22Rv1 (cell line): Measurements from ENCODE around the gene KBTBD12.

Source experiments
- H3K27ac ChIP-seq: fragments of 450-650 bp; 2 replicates; pipeline ENCODE4 v1.5.1; 2017
- CTCF ChIP-seq: fragments of 450-650 bp; IDR thresholded peaks from 2 replicates; pipeline ENCODE4 v1.5.1; 2017; ENCODE audit warnings: mild to moderate bottlenecking
- ZFX ChIP-seq: fragments of 450-650 bp; IDR thresholded peaks from 2 replicates; pipeline ENCODE4 v1.6.1; 2017; ENCODE audit warnings: antibody characterized with exemption, borderline replicate concordance

The KBTBD12 gene

GRCh38 chr3:127987309-127987995, 72.4 kb downstream of the KBTBD12 start:
- TF ChIP-seq ZFX (no peak), CTCF (no peak)
- H3K27ac ChIP-seq = no peak overlapping the region

GRCh38 chr3:127988770-127989557, 73.9 kb downstream of the KBTBD12 start:
- no peak overlapping the region for H3K27ac ChIP-seq

GRCh38 chr3:127990051-127990450, 75.0 kb downstream of the KBTBD12 start:
- H3K27ac ChIP-seq = no peak overlapping the region
- TF ChIP-seq ZFX (no peak), CTCF (no peak)

More at GRCh38 chr3:127988770-127989557, 73.9 kb downstream of the KBTBD12 start:
- TF ChIP-seq ZFX (no peak), CTCF (no peak)

GRCh38 chr3:127990461-127990860, 75.4 kb downstream of the KBTBD12 start:
- no peak overlapping the region for H3K27ac ChIP-seq
- TF ChIP-seq ZFX (no peak), CTCF (no peak)

- TF ChIP-seq ZFX (no peak), CTCF (no peak)
- H3K27ac ChIP-seq = no peak overlapping the region
These were observed 76.2 kb downstream of the KBTBD12 start for GRCh38 chr3:127991251-127991650.

GRCh38 chr3:127991681-127992080, 76.6 kb downstream of the KBTBD12 start:
- no peak overlapping the region for H3K27ac ChIP-seq
- no peak for TF ChIP-seq ZFX
- TF ChIP-seq CTCF = no peak

GRCh38 chr3:127992127-127992526, 77.1 kb downstream of the KBTBD12 start:
- no peak for TF ChIP-seq CTCF
- no peak for TF ChIP-seq ZFX

More at GRCh38 chr3:127992127-127992526, 77.1 kb downstream of the KBTBD12 start:
- no peak overlapping the region for H3K27ac ChIP-seq
